AG04450 (cell line): ENCODE data around the gene MYO1E. TPM values are rescaled to one million over a fixed set of nuclear protein-coding genes. Genes with fewer than 3 reads are reported as not detected.
A peak's percentile ranks its signal among the peaks of the same experiment; 100 is the strongest.

ENCODE experiments used
- CTCF ChIA-PET: fragments of 300-600, 350-600 bp; formaldehyde crosslinking; extraction: SDS; loops from one replicate; lab custom pipeline; 2022; ENCODE audit warnings: antibody characterized with exemption, inconsistent platforms; lab: Charles Lee
- POLR2A ChIA-PET: fragments of 350-600 bp; formaldehyde crosslinking; extraction: SDS; loops from one replicate; lab custom pipeline; 2021; ENCODE audit warnings: antibody characterized with exemption, inconsistent platforms; lab: Yijun Ruan, JAX
- DNase-seq: peaks from one replicate; pipeline ENCODE4 v3.0.0-alpha.2; 2011; ENCODE audit warnings: low read depth, low spot score
- H3K27ac ChIP-seq: one replicate; pipeline ENCODE4 v1.5.1; 2012; ENCODE audit warnings: low read depth, low read length, control low read depth
- H3K27me3 ChIP-seq: one replicate; pipeline ENCODE4 v1.6.0; 2012; ENCODE audit warnings: low read length; ENCODE audit not compliant: control insufficient read depth, insufficient read depth
- H3K4me3 ChIP-seq: 2 replicates; pipeline ENCODE4 v1.5.1; 2011; ENCODE audit warnings: mild to moderate bottlenecking, low read depth, low read length, control low read depth
- H3K9me3 ChIP-seq: 2 replicates; pipeline ENCODE4 v1.5.1; 2012; ENCODE audit warnings: low read length; ENCODE audit not compliant: control insufficient read depth, insufficient read depth
- polyA plus RNA-seq: library from polyadenylated mRNA; depleted of rRNA; stranded (reverse); fragments of >200 nt; gene quantifications from 2 replicates; pipeline ENCODE4 v1.2.3, GENCODE V29; 2011
- TF ChIP-seq, protein P1 (sequence below): IDR thresholded peaks from 2 replicates; pipeline ENCODE4 v1.5.1; 2011; ENCODE audit warnings: low read depth, low read length, control low read depth, inconsistent platforms

The MYO1E gene
- polyA plus RNA-seq, 1 experiment: 49.1 TPM

DNA sequence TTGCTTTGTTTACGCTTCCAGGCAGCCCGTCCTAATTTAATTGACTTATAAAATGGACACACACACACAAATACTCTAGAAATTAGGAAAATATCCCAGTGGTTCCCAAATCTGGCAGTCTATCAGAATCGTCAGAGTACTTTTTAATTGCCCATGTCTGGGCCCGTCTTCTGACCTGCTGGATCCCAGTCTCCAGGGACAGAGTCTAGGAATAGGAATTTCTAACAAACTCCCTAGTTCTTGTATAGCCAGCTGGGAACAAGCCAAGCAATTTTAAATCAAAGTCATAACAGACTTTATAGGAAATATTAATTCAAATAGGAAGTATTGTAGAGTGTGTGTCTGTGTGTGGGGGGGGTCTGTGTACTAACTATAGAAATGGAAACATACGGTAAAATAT lies 132.6 kb downstream of the MYO1E start:
- Histone ChIP-seq H3K4me3 (no peak overlapping the region), H3K27ac (no peak overlapping the region), H3K27me3 (no peaks in the 10 kb centered on the region), H3K9me3 (no peaks in the 10 kb centered on the region)
- TF ChIP-seq, protein P1, sequence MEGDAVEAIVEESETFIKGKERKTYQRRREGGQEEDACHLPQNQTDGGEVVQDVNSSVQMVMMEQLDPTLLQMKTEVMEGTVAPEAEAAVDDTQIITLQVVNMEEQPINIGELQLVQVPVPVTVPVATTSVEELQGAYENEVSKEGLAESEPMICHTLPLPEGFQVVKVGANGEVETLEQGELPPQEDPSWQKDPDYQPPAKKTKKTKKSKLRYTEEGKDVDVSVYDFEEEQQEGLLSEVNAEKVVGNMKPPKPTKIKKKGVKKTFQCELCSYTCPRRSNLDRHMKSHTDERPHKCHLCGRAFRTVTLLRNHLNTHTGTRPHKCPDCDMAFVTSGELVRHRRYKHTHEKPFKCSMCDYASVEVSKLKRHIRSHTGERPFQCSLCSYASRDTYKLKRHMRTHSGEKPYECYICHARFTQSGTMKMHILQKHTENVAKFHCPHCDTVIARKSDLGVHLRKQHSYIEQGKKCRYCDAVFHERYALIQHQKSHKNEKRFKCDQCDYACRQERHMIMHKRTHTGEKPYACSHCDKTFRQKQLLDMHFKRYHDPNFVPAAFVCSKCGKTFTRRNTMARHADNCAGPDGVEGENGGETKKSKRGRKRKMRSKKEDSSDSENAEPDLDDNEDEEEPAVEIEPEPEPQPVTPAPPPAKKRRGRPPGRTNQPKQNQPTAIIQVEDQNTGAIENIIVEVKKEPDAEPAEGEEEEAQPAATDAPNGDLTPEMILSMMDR: no peak
- no peak for DNase-seq
- ChIA-PET POLR2A (no interaction called here), CTCF (no interaction called here)

DNA sequence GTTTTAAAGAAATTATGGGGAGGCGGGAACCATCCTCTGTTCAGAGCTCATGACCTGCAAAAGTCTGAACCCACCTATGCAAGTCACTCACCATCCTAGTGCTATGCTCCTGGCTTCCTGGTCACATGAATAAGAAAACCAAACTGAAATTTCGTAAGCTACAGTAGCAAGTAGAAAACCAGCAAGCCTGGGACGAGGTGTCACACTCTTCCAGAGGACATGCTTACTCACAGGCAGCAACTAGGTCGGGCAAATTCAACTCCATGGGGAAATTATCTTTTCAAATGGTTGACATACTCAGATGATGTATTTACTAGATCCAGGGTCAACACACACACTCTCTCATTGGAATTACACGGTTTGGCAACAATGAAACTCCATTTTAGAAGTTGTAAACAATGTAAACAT lies 134.7 kb downstream of the MYO1E start:
- no peaks in the 10 kb centered on the region for H3K27me3 ChIP-seq
- no peak for DNase-seq
- CTCF ChIA-PET: interaction anchor here (1.0 to 3.8 kb wide), 2 partner anchors 9 to 291 kb away, joined by 3 to 22 read pairs; no protein-coding TSS in a partner anchor
- H3K27ac ChIP-seq: no peak overlapping the region
- TF ChIP-seq, protein P1: no peak
- POLR2A ChIA-PET: no interaction called here
- no peak overlapping the region for H3K4me3 ChIP-seq
- H3K9me3 ChIP-seq: no peaks in the 10 kb centered on the region

DNA sequence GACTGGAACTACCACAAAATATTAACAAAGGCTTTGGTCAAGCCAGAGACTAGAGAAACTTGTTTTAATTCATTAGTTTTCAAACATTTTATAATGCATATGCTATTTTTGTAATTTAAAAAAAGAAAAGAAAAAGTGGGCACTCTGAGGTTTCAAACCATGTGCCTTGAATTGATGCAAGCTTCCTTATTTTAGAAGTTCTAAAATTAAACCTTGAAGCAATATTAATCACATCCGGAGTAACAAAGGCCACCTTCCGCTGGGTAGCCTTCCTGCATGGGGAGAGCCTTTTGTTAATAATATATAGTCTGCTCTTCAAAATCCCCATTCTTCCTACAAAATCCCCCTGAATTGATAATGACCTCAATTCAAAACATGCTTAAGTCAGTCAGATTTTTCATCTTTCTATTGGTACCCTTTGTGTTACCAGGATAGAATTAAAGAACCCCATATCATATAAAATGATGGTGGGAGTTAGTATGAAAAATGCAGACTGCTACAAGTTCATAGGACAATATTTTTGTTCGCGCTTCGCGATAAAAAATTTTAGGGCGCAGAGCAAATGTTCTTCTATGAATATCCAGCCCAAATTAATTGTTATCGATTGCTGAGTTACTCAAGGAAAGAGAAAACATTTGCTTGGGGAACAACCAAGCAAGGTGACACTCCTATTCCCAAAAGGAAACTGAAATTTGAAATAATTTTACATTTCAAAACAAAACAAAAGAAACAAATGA lies 135.4 kb downstream of the MYO1E start:
- H3K27ac ChIP-seq: no peak overlapping the region
- POLR2A ChIA-PET: no interaction called here
- H3K4me3 ChIP-seq: no peak overlapping the region
- no peaks in the 10 kb centered on the region for H3K27me3 ChIP-seq
- no peaks in the 10 kb centered on the region for H3K9me3 ChIP-seq
- CTCF ChIA-PET: interaction anchor here (1.0 to 3.8 kb wide), 2 partner anchors 10 to 292 kb away, joined by 3 to 22 read pairs; no protein-coding TSS in a partner anchor
- no peak for DNase-seq
- TF ChIP-seq, protein P1: no peak

DNA sequence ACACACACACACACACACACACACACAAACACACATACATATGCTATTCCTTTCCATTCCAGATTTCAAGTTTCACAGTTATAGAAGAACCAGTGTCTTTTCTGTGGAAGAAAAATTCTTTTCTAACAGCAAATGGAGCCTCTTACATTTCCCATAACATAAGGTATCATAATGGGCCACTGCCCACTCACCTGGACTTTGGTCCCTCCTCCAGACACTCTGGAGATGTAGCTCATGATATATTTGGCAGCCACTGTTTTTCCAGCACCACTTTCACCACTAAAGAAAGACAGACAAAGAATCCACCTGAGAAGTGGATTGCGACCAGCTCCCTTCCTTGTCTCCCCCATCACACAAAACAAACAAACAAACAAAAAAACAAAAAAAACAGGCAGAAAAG lies 136.3 kb downstream of the MYO1E start:
- CTCF ChIA-PET: interaction anchor here (3.8 kb wide), 1 partner anchor 11 kb away, joined by 22 read pairs; no protein-coding TSS in a partner anchor
- POLR2A ChIA-PET: no interaction called here
- DNase-seq: no peak
- Histone ChIP-seq H3K9me3 (no peaks in the 10 kb centered on the region), H3K27ac (no peak overlapping the region), H3K27me3 (no peaks in the 10 kb centered on the region), H3K4me3 (no peak overlapping the region)
- TF ChIP-seq, protein P1: no peak

DNA sequence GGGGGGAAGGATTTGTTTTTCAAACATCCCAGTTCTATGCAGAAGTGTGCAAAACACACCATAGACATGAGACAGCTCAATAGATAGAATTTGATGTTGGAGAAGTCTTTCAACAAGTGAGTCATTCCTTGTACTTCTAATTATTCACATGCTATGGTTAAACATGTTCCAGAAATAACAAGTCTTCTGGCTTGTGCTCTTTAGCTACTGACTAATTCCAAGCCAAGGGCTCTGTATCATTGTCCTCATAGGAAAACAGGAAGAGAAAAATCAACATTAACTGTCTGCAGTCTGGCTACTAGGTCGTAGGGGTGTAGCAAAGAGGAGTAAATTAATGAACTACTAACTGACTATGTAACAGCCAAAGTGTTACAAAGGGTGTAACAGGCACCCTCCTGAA lies 140.2 kb downstream of the MYO1E start:
- POLR2A ChIA-PET: interaction anchor here (1.3 kb wide), 1 partner anchor 40 kb away, joined by 5 read pairs; no protein-coding TSS in a partner anchor

More for the DNA sequence above, 140.2 kb downstream of the MYO1E start:
- Histone ChIP-seq H3K4me3 (no peak overlapping the region), H3K9me3 (no peaks in the 10 kb centered on the region), H3K27ac (peak overlapping the region; percentile 53), H3K27me3 (no peaks in the 10 kb centered on the region)
- CTCF ChIA-PET: interaction anchor here (2.9 kb wide), 1 partner anchor 14 kb away, joined by 16 read pairs; no protein-coding TSS in a partner anchor
- TF ChIP-seq, protein P1: no peak
- DNase-seq: peak; percentile 56
